Measurements from ENCODE around the gene ATF7.

ATF7 gene

DNA sequence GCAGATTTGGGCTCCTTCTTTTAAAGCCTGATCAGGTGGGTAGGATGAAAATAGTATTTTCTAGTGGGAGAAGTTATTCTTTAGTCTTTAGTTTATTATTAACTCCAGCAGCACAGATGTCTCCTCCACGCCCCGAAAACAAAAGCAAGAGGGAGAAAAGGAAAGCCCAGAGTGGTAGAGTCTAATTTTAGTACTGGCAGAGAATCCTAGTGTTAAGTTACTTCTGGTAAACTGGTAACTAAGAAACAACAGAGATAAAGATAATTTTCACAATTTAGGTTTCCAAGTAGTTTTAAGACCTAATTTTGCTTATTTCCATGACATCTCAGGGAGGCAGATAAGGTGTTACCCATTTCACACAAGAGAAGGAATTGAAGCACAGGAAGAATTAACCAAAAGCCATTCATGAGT lies 33.4 kb upstream of the ATF7 start:
- Histone ChIP-seq H3K4ac (ENCODE audit: low read length) (no peak overlapping the region), H2AK5ac (ENCODE audit: low read depth, low read length) (no peak overlapping the region), H3K4me2 (ENCODE audit: insufficient read depth, low read length, poor library complexity, severe bottlenecking) (peak overlapping the region; percentile 20), H3K18ac (ENCODE audit: low read length) (no peak overlapping the region), H3K79me1 (ENCODE audit: low read depth, low read length) (no peaks in the 10 kb centered on the region), H3K9ac (ENCODE audit: low read depth, low read length, poor library complexity) (no peak overlapping the region), H3K9me3 (replicated peaks in 1 of 2; ENCODE audit: control insufficient read depth in 2 of 2, insufficient read depth in 1 of 2, low read depth in 1 of 2, low read length in 2 of 2) (no peaks in the 10 kb centered on the region), H2BK12ac (ENCODE audit: low read length) (no peak overlapping the region), H3K14ac (ENCODE audit: low read length) (no peak overlapping the region), H2BK15ac (ENCODE audit: low read length) (no peak overlapping the region), H3K27ac (replicated peaks; ENCODE audit: low read length) (peak overlapping the region; percentile 96), H3K23ac (ENCODE audit: low read depth, low read length, poor library complexity) (no peak overlapping the region), H4K91ac (ENCODE audit: low read depth, low read length, poor library complexity) (no peak overlapping the region), H3K4me3 (ENCODE audit: low read length in 2 of 2) (no peak overlapping the region), H2BK120ac (ENCODE audit: low read depth, low read length) (no peak overlapping the region), H2BK5ac (ENCODE audit: low read length) (no peak overlapping the region), H3K36me3 (replicated peaks in 1 of 2; ENCODE audit: control insufficient read depth in 2 of 2, insufficient read depth in 2 of 2, low read length in 2 of 2) (peaks cover 11 to 23% of the 10 kb centered on the region in 2 donors), H3K27me3 (ENCODE audit: control insufficient read depth in 3 of 3, insufficient read depth in 3 of 3, low read depth in 1 of 3, low read length in 3 of 3) (no peaks in the 10 kb centered on the region), H4K8ac (ENCODE audit: low read depth, low read length) (no peak overlapping the region), H3K4me1 (ENCODE audit: control insufficient read depth in 2 of 2, insufficient read depth in 1 of 2, low read depth in 1 of 2, low read length in 2 of 2) (peaks cover 9 to 13% of the 10 kb centered on the region in 2 donors), H2AFZ (ENCODE audit: low read length) (peak overlapping the region; percentile 19)
- no peak for DNase-seq (ENCODE audit: low spot score)
- no CpG with 5 or more reads among the region's 2 CpGs for WGBS, 2 donors (ENCODE audit: extremely low coverage in 2 of 2, insufficient read length in 2 of 2, insufficient replicate concordance in 1 of 2)

GRCh38 chr12:53659011-53659551 lies 32.9 kb upstream of the ATF7 start:
- no peak overlapping the region for H3K23ac ChIP-seq (ENCODE audit: low read depth, low read length, poor library complexity)
- no peak overlapping the region for H2BK12ac ChIP-seq (ENCODE audit: low read length)
- no peak overlapping the region for H3K4me2 ChIP-seq (ENCODE audit: insufficient read depth, low read length, poor library complexity, severe bottlenecking)
- H2AK5ac ChIP-seq (ENCODE audit: low read depth, low read length) = no peak overlapping the region
- H4K8ac ChIP-seq (ENCODE audit: low read depth, low read length) = no peak overlapping the region
- no peak overlapping the region for H3K14ac ChIP-seq (ENCODE audit: low read length)
- no peak overlapping the region for H2BK5ac ChIP-seq (ENCODE audit: low read length)
- WGBS, 2 donors (ENCODE audit: extremely low coverage in 2 of 2, insufficient read length in 2 of 2, insufficient replicate concordance in 1 of 2) = no CpG with 5 or more reads among the region's 3 CpGs
- peak overlapping the region; percentile 96 for H3K27ac ChIP-seq (replicated peaks; ENCODE audit: low read length)
- H2AFZ ChIP-seq (ENCODE audit: low read length) = peak overlapping the region; percentile 19
- no peak overlapping the region for H2BK120ac ChIP-seq (ENCODE audit: low read depth, low read length)
- no peaks in the 10 kb centered on the region for H3K79me1 ChIP-seq (ENCODE audit: low read depth, low read length)
- no peak overlapping the region for H2BK15ac ChIP-seq (ENCODE audit: low read length)
- H3K36me3 ChIP-seq (replicated peaks in 1 of 2; ENCODE audit: control insufficient read depth in 2 of 2, insufficient read depth in 2 of 2, low read length in 2 of 2) = peaks cover 9 to 18% of the 10 kb centered on the region in 2 donors
- no peak overlapping the region for H3K4ac ChIP-seq (ENCODE audit: low read length)
- no peaks in the 10 kb centered on the region for H3K27me3 ChIP-seq (ENCODE audit: control insufficient read depth in 3 of 3, insufficient read depth in 3 of 3, low read depth in 1 of 3, low read length in 3 of 3)
- H3K18ac ChIP-seq (ENCODE audit: low read length) = no peak overlapping the region
- no peaks in the 10 kb centered on the region for H3K9me3 ChIP-seq (replicated peaks in 1 of 2; ENCODE audit: control insufficient read depth in 2 of 2, insufficient read depth in 1 of 2, low read depth in 1 of 2, low read length in 2 of 2)
- H3K9ac ChIP-seq (ENCODE audit: low read depth, low read length, poor library complexity) = no peak overlapping the region
- H4K91ac ChIP-seq (ENCODE audit: low read depth, low read length, poor library complexity) = no peak overlapping the region
- H3K4me3 ChIP-seq (ENCODE audit: low read length in 2 of 2) = no peak overlapping the region
- H3K4me1 ChIP-seq (ENCODE audit: control insufficient read depth in 2 of 2, insufficient read depth in 1 of 2, low read depth in 1 of 2, low read length in 2 of 2) = peaks cover 9 to 13% of the 10 kb centered on the region in 2 donors
- peak; percentile 71 for DNase-seq (ENCODE audit: low spot score)

- Histone ChIP-seq H3K14ac (ENCODE audit: low read length) (no peak overlapping the region), H3K4me1 (ENCODE audit: control insufficient read depth in 2 of 2, insufficient read depth in 1 of 2, low read depth in 1 of 2, low read length in 2 of 2) (peaks cover 9 to 13% of the 10 kb centered on the region in 2 donors), H2BK12ac (ENCODE audit: low read length) (no peak overlapping the region), H2BK120ac (ENCODE audit: low read depth, low read length) (no peak overlapping the region), H3K27ac (replicated peaks; ENCODE audit: low read length) (no peak overlapping the region), H3K79me1 (ENCODE audit: low read depth, low read length) (no peaks in the 10 kb centered on the region), H3K18ac (ENCODE audit: low read length) (no peak overlapping the region), H3K4ac (ENCODE audit: low read length) (no peak overlapping the region), H3K4me2 (ENCODE audit: insufficient read depth, low read length, poor library complexity, severe bottlenecking) (no peak overlapping the region), H3K36me3 (replicated peaks in 1 of 2; ENCODE audit: control insufficient read depth in 2 of 2, insufficient read depth in 2 of 2, low read length in 2 of 2) (peaks cover 0 to 2% of the 10 kb centered on the region in 2 donors), H4K91ac (ENCODE audit: low read depth, low read length, poor library complexity) (no peak overlapping the region), H2AFZ (ENCODE audit: low read length) (no peak overlapping the region), H3K9ac (ENCODE audit: low read depth, low read length, poor library complexity) (no peak overlapping the region), H2AK5ac (ENCODE audit: low read depth, low read length) (no peak overlapping the region), H4K8ac (ENCODE audit: low read depth, low read length) (no peak overlapping the region), H2BK5ac (ENCODE audit: low read length) (no peak overlapping the region), H3K4me3 (ENCODE audit: low read length in 2 of 2) (no peak overlapping the region), H2BK15ac (ENCODE audit: low read length) (no peak overlapping the region), H3K9me3 (replicated peaks in 1 of 2; ENCODE audit: control insufficient read depth in 2 of 2, insufficient read depth in 1 of 2, low read depth in 1 of 2, low read length in 2 of 2) (no peaks in the 10 kb centered on the region), H3K23ac (ENCODE audit: low read depth, low read length, poor library complexity) (no peak overlapping the region), H3K27me3 (ENCODE audit: control insufficient read depth in 3 of 3, insufficient read depth in 3 of 3, low read depth in 1 of 3, low read length in 3 of 3) (no peaks in the 10 kb centered on the region)
- no peak for DNase-seq (ENCODE audit: low spot score)
- WGBS, 2 donors (ENCODE audit: extremely low coverage in 2 of 2, insufficient read length in 2 of 2, insufficient replicate concordance in 1 of 2) = no CpG with 5 or more reads among the region's 4 CpGs
Observed at GRCh38 chr12:53657041-53657440, 30.9 kb upstream of the ATF7 start.

DNA sequence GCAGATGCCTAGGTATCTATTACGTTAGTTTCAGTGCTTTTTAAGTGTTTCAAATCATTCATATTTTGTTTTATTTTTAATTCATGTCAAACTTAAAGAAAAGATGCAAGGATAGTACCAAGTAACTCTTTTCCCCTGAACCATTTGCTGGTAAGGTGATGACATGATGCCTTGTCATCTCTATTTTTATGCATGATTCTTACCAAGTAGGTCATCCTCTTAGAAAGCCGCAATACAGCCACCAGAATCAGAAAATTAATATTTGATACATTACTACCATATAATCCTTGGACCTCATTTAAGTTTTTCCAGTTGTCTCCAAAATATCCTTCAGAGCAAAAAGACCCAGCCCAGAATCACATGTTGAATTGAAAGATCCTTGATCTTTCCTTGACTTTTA lies 27.4 kb upstream of the ATF7 start:
- Histone ChIP-seq H3K23ac (ENCODE audit: low read depth, low read length, poor library complexity) (no peak overlapping the region), H3K18ac (ENCODE audit: low read length) (no peak overlapping the region), H4K91ac (ENCODE audit: low read depth, low read length, poor library complexity) (no peak overlapping the region), H3K4me3 (ENCODE audit: low read length in 2 of 2) (no peak overlapping the region), H3K4me2 (ENCODE audit: insufficient read depth, low read length, poor library complexity, severe bottlenecking) (no peak overlapping the region), H3K27me3 (ENCODE audit: control insufficient read depth in 3 of 3, insufficient read depth in 3 of 3, low read depth in 1 of 3, low read length in 3 of 3) (no peaks in the 10 kb centered on the region), H3K27ac (replicated peaks; ENCODE audit: low read length) (no peak overlapping the region), H3K14ac (ENCODE audit: low read length) (no peak overlapping the region), H2AFZ (ENCODE audit: low read length) (no peak overlapping the region), H2BK12ac (ENCODE audit: low read length) (no peak overlapping the region), H3K9me3 (replicated peaks in 1 of 2; ENCODE audit: control insufficient read depth in 2 of 2, insufficient read depth in 1 of 2, low read depth in 1 of 2, low read length in 2 of 2) (no peaks in the 10 kb centered on the region), H2BK120ac (ENCODE audit: low read depth, low read length) (no peak overlapping the region), H3K36me3 (replicated peaks in 1 of 2; ENCODE audit: control insufficient read depth in 2 of 2, insufficient read depth in 2 of 2, low read length in 2 of 2) (no peaks in the 10 kb centered on the region), H2BK5ac (ENCODE audit: low read length) (no peak overlapping the region), H3K9ac (ENCODE audit: low read depth, low read length, poor library complexity) (no peak overlapping the region), H4K8ac (ENCODE audit: low read depth, low read length) (no peak overlapping the region), H3K79me1 (ENCODE audit: low read depth, low read length) (no peaks in the 10 kb centered on the region), H2BK15ac (ENCODE audit: low read length) (no peak overlapping the region), H2AK5ac (ENCODE audit: low read depth, low read length) (no peak overlapping the region), H3K4me1 (ENCODE audit: control insufficient read depth in 2 of 2, insufficient read depth in 1 of 2, low read depth in 1 of 2, low read length in 2 of 2) (peaks cover 2 to 7% of the 10 kb centered on the region in 2 donors), H3K4ac (ENCODE audit: low read length) (no peak overlapping the region)
- no CpG with 5 or more reads among the region's 2 CpGs for WGBS, 2 donors (ENCODE audit: extremely low coverage in 2 of 2, insufficient read length in 2 of 2, insufficient replicate concordance in 1 of 2)
- DNase-seq (ENCODE audit: low spot score) = no peak
